8988T (cell line): Measurements from ENCODE around the gene PIAS4.
"Not testable (repeated sequence)": the region's sequence is repeated elsewhere in the genome, so short reads cannot be mapped to it uniquely, and the experiment has no call there.

Experiments
- DNase-seq: peaks from one replicate; pipeline ENCODE4 v3.0.0; 2011

Gene PIAS4

DNA sequence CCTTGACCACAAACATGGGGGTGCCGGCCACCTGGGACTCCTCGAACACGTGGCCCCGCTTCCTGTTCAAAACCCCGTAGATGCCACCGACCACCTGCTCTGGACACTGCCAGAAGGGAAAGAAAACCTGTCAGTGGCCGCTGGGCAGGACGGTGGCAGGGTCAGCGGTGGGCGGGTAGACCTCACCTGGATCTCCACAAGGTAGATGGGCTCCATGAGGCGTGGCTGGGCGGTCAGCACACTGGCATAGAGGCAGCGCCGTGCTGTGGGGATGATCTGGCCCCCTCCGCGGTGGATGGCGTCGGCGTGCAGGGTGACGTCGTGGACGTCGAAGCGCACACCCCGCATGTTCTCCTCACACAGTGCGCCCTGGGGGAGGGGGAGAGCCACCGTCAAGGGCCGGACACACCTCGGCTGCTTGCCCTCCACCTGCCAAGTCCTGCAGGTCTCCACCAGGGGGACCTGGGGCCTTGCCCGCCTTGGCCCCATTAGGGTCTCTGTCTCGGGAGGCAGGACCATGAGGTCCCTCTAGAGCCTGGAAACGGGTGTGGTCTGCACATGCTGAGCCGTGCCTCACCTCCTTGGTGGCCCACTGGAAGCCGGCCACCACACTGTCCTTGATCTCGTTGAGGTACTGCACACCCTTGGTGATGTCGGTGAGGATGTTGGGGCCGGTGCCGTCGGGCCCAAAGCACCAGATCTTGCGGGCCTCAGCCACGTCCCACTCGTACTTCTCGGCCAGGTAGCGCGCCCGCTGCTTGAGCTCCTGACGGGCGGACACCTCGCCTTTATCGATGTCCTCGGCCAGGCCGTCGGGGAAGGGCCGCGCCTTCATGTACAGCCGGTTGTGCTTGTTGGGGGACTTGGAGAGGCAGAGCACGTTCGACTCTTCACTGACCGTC lies 30.0 kb upstream of the PIAS4 start:
- DNase-seq: no peak

DNA sequence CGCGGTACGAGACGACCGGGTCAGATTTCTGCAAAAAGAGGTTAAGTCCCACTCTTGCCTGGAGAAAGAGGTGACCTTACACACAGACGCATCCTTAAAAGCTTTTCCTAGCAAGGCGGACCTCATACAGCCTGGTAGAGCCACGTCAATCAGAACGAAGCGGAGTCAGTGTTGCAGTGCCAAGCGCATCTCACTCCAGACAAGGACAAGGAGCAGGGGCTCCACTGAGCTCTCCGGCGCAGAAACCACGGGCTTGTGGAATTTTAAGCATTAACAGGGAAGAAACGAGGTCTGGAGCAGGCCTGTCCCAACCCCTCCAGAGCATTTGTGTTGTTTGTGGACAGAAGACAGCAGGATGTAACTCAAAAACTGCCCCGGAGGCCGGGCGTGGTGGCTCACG lies 29.4 kb upstream of the PIAS4 start:
- no peak for DNase-seq

DNA sequence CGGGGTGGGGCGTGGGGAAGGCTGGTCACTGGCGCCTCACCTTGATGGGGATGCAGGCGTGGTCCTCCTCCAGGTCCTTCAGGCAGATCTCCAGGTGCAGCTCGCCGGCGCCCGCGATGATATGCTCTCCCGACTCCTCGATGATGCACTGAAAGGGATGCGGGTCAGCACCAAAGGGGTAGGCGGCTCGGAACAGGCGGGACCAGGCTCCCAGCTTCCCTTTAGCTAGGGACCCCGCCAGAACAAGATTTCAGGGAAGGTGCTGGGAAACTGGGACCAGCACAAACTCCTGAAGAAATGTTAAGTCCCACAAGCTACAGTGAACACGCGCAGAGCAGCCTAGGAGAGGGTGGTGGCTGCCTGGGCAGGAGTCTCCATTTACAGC lies 28.3 kb upstream of the PIAS4 start:
- DNase-seq: no peak

DNA sequence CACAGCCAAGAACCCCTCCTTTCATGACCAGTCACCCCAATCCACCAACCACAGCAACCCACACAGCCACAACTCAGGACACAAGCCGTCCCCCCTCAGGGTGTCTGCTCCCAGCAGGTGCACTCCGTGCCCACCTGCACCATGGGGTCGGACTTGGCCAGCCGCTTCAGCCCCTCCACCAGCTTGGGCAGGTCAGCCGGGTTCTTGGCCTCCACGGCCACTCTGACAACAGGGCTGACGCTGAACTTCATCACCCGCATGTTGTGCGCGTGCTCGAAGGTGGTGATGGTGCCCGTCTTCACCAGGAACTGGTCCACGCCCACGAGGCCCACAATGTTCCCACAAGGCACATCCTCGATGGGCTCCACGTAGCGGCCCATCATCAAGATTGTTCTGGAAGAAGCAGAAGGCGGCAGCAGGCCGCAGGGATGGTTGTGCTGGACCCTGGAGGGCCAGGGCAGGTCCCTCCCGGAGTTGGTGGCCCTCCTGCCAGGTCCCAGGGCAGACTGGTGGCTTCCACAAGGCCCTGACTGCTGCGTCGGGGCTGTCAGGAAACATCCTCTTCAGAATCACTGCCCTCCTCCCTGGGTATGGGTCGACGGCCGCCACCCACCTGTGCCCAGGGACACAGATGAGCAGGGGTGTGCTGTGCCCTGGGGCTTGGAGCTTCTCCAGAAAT lies 27.7 kb upstream of the PIAS4 start:
- no peak for DNase-seq

DNA sequence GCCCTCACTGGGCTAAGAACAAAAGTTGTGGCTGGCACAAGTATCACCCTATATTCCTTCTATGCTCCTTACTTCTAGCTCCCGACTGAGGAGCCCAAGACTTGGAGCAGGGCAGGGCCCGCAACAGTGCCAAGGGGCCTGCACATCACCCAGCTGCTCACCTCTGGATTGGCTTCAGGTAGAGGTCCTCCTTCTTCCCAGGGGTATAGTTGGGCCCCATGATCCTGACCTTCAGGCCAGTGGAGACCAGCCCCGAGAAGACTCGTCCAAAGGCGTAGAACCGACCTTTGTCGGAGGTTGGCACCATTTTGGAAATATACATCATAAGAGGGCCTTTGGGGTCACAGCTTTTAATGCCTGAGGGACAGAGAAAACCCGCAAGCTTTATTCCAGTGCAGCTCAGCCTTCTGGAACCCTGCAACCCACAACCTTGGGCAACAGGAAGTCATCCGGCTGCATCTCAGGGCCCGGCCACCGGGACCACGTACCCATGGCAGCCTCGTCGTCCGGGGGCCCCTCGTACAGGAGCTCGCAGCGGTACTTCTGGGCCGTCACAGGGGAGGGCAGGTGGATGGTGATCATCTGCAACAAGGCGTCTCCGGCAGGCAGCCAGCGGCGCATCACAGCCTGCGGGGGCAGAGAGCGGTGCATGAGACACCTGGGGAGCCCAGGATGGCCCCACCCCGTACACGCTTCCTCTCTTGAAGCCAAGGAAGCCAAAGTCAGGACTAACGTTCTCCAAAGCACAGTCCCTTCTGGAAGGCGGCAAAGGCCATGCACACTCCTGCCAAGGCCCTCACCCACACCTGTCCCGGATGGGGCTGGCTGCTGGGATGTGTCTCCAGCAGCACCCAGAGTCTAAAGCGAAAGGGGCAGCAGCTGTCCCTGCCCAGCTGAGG lies 26.9 kb upstream of the PIAS4 start:
- DNase-seq: no peak

DNA sequence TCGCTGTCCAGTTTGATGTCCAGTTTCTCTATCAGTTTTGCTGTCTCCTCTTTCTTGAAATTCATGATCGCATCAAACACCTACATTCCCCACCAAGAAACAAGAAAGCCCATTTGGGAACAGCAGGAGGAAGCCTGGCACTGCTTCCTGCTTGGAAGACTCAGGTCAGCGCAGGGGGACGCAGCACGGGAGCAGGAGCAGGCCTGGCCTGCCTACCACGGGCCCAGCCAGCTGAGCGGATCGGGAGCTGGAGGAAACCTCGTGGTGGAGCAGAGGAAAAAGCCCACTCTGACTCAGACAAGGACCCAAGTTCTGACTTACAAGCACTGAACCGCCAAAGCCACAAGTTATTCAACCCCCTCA lies 26.2 kb upstream of the PIAS4 start:
- DNase-seq: no peak

DNA sequence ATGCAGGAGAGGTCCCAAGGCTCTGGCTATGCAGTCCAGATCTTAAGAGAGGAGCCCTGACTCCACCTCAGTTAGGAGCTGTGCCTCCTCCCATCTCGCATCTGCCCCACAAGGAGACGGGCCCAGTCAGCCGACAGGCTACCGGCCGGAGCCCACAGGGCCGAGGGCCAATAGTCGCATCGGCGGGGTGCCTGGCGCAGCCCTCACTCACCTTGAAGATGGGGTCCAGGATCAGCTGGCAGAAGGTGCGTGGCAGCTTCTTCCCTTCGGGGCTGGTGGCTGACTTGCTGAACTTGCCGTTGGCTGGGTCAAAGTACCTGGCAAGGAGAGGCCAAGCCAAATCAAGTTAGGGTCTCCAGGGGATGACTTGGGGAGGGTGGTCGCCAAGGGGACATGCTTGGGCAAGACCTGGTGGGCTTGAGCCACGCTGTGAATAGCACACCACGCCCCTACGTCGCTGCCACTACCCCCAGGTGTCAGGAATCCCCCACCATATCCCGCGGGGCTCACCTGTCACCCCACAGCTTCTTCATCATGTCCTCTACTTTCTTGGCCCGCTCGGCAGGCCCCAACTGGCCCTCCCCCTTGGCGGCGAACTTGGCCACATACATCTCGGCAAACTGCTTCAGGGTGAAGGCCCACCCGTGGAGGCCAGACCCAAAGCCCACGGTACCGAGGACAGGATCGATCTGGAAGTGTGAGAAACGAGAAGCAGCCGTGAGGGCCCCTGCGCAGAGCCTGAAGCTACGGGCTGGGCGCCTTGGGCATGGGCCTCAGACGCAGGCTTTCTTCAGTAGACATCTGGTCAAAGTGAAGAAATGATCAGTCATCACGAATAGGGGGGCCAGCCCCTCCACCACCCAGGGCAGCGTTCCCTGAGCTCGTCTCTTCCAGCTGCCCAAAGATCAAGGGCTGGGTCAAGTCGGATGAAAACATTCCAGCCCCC lies 25.5 kb upstream of the PIAS4 start:
- DNase-seq: no peak

DNA sequence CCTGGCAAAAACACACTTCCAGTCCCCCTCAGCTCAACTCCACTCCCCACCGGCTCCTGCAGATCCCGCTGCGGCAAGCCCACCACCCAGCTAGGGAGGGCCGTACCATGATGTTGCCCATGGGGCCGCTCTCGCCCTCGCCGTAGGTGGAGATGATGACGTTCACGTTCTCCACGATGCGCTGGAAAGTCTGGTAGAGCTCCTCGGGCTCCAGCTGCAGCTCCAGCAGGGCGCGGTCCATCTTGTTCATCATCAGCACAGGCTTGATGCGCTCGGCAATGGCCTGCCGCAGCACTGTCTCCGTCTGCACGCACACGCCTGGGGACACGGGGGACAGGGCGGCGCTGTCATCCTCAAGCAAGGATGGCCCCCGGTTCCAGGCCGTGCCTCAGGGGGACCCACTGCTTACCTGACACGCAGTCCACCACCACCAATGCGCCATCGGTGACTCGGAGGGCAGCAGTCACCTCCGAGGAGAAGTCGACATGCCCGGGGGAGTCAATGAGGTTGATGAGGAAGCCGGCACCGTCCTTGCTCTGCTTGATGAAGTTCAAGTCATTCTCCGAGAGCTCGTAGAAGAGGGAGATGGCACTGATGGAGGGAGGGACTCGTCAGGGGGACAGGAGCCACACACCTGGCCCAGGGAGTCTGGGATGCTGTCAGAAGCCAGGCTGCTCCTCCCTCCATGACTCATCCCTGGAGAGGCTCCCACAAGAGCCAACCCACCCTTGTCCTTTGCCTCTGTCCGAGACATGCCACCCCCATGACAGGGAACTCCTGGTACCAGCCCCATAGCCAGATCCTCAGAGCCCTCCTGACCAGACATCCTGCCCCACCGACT lies 24.6 kb upstream of the PIAS4 start:
- DNase-seq: no peak

DNA sequence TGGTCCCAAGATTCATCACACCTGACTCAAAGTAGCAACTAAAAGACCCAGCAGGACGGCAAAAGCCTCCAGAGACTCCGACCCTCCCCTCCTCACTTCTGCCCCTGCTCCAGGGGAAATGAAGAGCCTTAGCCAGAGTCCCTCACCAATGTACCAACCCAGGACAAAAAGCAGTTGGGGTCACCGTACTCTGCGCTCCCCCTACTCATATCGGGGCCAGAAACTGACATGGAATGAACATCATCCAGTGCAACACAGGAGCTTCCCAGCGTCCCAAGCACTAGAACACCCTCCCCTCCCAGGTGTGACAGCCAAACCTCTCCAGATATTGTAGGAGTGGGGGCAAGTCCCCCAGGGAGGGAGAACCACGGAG lies 24.0 kb upstream of the PIAS4 start:
- no peak for DNase-seq

DNA sequence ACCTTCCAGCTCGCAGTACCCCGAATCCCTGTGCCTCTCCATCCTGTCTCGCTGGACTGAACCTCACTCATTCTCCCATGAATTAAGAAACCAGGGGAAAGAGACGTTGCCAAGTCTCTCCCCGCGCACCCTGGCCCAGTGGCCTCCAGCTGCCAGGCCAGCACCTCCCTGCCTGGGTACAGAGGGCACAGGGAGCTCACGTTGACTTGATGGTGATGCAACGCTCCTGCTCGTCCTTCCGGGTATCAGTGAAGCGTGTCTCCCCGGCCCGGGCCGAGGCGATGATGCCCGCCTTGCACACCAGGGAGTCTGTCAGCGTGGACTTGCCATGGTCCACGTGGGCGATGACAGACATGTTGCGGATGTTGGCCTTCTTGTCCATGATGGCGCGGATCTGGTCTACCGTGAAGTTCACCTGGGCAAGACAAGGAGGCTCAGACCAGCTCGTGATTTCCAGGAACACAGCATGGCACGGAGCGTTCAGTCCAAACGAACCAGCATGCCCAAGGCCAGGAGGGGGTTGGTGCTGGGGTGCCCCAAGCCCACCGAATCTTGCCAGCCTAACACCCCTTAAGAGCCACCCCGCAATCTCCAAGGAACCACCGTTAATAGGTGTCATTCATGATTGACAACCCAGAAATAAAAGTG lies 23.5 kb upstream of the PIAS4 start:
- DNase-seq: no peak

DNA sequence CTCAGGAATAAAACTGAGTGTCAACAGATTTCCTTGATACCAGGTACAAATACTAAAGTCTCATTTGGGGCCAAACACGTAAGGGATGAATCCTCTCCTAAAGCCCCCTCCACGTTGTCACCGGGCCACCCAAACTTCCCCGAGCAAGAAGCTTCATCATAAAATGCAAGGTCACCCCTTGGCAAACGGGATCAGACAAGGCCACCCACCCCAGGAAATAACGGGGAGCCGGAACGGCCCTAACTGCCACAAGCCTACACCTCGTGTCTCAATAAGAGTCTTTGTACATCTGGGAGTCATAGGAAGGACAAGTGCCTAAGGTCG lies 23.0 kb upstream of the PIAS4 start:
- no peak for DNase-seq

DNA sequence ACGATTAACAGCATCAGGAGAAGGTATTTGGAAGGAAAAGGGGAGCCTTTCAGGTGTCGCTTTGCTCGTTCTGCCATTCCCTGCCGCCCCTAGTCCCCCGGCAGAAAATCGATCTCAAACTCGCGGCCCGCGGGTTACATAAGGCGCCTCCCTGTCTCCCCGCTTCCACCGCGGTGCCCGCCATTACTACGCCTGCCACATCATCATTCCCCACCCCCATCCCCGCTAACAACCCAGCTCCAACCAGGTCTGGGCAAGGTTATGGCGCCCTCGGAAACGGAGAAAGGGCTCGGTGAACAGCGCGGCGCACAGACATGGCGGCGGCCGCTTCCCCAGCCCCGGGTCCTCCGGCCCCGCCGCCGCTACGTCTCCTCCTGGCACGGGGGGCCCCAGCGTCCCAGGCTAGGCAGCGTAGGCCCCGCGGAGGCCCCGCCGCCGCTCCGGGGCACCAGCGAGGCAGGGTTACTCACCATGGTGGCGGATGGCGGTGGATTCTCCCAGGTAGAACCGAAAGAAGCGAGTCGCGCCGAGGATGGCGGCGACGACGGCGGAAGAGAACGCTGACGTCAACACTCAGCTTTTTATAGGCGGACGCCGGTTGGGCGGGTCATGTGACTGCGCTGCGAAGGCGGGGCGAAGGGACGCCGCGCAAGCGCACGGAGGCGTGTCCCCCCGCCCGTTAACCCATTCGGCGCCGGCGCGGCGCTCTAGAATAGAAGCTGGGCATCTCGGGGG lies 22.5 kb upstream of the PIAS4 start, which contains the start of gene EEF2:
Gene EEF2, minus strand, starts transcription at position 556 of the 735 bp plus-strand sequence. Its CDS starts 83 bp downstream, at position 473.
- DNase-seq: peak; percentile 79

DNA sequence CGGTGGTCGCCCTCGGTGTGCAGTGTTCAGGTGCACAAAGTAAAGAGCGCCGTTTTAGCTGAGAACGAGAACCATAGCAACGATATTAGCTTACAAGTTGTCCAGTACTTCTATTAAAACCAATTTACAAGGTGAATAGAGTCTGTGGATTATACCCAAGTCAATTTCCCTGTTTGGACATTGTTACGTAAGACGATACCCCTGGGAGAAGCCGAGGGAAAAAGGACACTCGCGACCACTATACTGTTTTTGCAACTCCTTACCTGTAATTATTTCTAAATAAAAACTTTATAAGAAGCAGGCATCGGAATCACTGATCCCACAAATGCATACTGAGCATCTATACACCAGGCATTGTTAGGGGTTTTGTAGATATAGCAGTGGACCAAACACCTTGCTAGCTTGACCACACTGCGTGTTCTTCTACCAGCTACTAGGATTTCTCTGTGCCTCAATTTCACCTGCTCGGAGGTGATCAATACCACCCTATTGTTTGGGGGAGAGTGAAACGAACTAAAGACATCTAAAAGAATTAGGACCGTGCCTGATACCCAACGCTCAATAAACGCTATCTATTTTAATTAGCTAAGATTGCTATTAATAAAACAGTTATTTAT lies 21.8 kb upstream of the PIAS4 start:
- no peak for DNase-seq

DNA sequence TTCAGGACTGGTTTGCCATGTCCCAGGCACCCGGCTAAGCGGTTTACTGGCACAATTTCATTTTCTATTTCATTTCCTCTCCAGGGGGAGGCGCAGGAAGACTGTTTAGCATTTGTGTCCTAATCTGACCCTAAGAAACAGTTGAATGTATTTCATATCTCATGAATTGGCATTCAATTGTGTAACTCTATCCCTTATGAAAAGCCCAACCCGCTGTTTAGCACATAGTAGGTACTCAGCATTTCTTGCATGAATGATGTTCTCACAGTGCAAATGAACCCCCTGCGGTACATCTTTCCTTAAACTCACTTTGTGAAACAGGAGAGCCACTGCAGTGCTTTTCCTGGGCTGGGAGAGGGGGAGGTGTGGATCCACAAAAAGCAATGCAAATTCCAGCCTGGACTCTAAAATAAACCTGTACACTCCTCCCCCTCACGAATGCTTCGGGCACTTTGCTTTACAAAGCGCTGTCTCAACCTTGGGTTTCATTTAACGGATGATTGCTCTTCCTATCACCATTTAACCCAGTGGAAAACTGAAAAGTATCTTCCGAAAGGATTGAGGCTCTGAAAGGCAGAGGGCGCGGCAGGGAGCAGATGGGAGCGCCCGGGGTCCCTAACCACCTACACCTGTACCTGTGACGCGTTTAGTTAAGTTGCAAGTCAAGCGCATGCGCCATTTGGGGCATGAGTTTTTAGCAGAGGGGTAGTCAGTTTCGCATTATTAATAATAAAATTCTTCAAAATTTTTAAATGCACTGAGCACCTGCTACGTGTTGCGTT lies 21.1 kb upstream of the PIAS4 start:
- DNase-seq: no peak

DNA sequence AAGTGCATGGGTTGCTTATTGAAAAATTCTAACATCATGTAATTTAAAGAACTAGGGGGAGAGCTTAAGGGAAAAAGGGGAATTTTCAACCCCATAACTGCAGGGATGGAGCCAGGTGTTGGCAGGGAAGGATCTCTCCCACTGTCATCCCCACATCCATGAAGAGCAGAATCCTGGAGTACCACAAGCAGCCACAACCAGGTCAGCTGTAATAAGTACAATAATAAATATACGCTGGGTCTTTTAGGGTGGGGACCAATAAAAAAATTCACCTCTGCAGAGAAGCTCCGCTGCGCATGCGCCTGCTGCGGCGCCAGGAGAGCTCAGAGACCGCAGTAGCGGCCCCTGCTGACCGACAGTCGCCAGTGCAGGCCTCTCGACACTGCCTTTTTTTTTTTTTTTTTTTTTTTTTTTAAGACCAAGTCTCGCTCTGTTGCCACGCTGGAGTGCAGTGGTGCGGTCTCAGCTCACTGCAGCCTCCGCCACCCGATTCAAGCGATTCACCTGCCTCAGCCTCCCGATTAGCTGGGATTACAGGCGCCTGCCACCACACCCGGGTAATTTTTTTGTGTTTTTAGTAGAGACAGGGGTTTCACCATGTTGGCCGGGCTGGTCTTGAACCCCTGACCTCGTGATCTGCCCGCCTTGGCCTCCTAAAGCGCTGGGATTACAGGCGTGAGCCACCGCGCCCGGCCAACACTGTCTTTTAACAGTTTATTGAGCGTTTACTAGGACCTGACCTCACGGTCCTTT lies 19.7 kb upstream of the PIAS4 start:
- DNase-seq: no peak

DNA sequence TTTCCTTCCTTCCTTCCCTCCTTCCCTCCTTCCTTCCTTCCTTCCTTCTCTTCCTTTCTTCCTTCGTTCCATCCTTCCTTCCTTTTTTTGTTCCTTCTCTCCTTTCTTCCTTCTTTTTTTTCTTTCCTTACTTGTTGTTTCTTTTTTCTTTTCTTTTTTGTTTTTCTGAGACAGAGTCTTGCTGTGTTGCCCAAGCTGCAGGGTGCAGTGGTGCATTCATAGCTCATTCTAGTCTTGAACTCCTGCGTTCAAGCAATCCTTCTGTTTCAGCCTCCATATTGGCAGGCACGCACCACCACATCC lies 16.8 kb upstream of the PIAS4 start:
- no peak for DNase-seq

DNA sequence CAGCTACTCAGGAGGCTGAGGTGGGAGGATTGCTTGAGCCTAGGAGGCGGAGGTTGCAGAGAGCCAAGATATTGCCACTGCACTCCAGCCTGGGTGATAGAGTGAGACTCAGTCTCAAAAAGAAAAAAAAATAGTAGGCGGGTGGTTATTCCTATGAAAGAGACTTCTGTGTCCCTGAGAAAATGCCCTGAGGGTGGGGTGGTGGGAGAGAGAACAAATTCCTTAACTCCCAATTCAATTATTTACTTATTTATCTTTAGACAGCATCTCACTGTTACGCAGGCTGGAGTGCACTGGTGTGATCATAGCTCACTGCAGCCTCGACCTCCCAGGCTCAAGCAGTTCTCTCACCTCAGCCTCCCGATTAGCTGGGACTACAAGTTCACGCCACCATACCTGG lies 11.9 kb upstream of the PIAS4 start:
- DNase-seq: no peak

DNA sequence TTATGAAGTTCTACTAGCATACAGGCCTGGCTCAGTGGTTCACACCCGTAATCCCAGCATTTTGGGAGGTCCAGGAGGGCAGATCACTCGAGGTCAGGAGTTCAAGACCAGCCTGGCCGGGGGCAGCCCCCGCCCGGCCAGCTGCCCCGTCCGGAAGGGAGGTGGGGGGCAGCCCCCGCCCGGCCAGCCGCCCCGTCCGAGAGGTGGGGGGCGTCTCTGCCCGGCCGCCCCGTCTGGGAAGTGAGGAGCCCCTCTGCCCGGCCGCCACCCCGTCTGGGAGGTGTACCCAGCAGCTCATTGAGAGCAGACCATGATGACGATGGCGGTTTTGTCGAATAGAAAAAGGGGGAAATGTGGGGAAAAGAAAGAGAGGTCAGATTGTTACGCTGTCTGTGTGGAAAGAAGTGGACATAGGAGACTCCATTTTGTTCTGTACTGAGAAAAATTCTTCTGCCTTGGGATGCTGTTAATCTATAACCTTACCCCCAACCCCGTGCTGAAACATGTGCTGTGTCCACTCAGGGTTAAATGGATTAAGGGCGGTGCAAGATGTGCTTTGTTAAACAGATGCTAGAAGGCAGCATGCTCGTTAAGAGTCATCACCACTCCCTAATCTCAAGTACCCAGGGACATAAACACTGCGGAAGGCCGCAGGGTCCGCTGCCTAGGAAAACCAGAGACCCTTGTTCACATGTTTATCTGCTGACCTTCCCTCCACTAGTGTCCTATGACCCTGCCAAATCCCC lies 8.7 kb upstream of the PIAS4 start:
- DNase-seq: not testable (repeated sequence)
